A549 (cell line): Measurements from ENCODE around the gene KRTAP12-4. TPM values are rescaled to one million over a fixed set of nuclear protein-coding genes. Genes with fewer than 3 reads are reported as not detected.

ENCODE experiments used
- ATAC-seq, 2 experiments: fragments of 200-7000 bp in 1 of 2; fragments of >200 bp in 1 of 2; cut with Nextera tagmentation in 1 of 2; cut with Tn5 transposase in 1 of 2; 3 replicates each; pipeline versions ENCODE4 v1.8.0 to v1.9.1; 2018 to 2020; ENCODE audit warnings: mild to moderate bottlenecking in 1 of 2, moderate library complexity in 1 of 2
- CTCF ChIA-PET: fragments of 300-600 bp; sonication (Branson Sonifier 250); formaldehyde crosslinking; extraction: SDS; loops from one replicate; lab custom pipeline; 2021; ENCODE audit warnings: antibody characterized with exemption, inconsistent platforms; lab: Yijun Ruan, JAX
- POLR2A ChIA-PET: fragments of 350-600 bp; formaldehyde crosslinking; extraction: SDS; loops from one replicate; lab custom pipeline; 2021; ENCODE audit warnings: antibody characterized with exemption, inconsistent platforms; lab: Yijun Ruan, JAX
- DNase-seq, 2 experiments: peaks; one replicate each; pipeline versions ENCODE4 v3.0.0 to v3.0.0-alpha.2; 2011 to 2016; ENCODE audit warnings: low read depth in 1 of 2, low spot score in 1 of 2
- FAIRE-seq: peaks from 2 replicates; lab custom pipeline; 2011; peaks lifted over from hg19 to GRCh38; lab: Jason Lieb, UNC
- H3K27ac ChIP-seq, 2 experiments: fragments of >200 bp; sonication (Bioruptor Twin); formaldehyde crosslinking; 3 replicates each; pipeline ENCODE4 v1.5.1; 2016 to 2017
- H3K4me1 ChIP-seq: fragments of >200 bp; sonication (Bioruptor Twin); formaldehyde crosslinking; 3 replicates; pipeline ENCODE4 v1.6.1; 2016
- H3K4me2 ChIP-seq: fragments of >200 bp; sonication (Bioruptor Twin); formaldehyde crosslinking; 3 replicates; pipeline ENCODE4 v1.6.1; 2016
- H3K4me3 ChIP-seq: fragments of >200 bp; sonication (Bioruptor Twin); formaldehyde crosslinking; 3 replicates; pipeline ENCODE4 v1.5.1; 2016
- H3K9me3 ChIP-seq: fragments of >200 bp; sonication (Bioruptor Twin); formaldehyde crosslinking; 3 replicates; pipeline ENCODE4 v1.6.1; 2016
- CBX2 ChIP-seq: fragments of 200-600 bp; sonication (generic); IDR thresholded peaks from 2 replicates; pipeline ENCODE4 v1.6.1; 2016; ENCODE audit warnings: low read depth, mild to moderate bottlenecking, borderline replicate concordance
- CBX8 ChIP-seq: fragments of 200-600 bp; sonication (generic); IDR thresholded peaks from 2 replicates; pipeline ENCODE4 v1.6.1; 2016
- EHMT2 ChIP-seq: fragments of 200-600 bp; sonication (generic); IDR thresholded peaks from 2 replicates; pipeline ENCODE4 v1.6.1; 2016; ENCODE audit warnings: antibody characterized with exemption, low read depth, mild to moderate bottlenecking, moderate library complexity
- ESRRA ChIP-seq: fragments of 150-350 bp; IDR thresholded peaks from 2 replicates; pipeline ENCODE4 v1.6.1; 2014; ENCODE audit warnings: mild to moderate bottlenecking, low read length, borderline replicate concordance
- FOSB ChIP-seq: fragments of 250-450 bp; sonication (Bioruptor Pico); IDR thresholded peaks from 2 replicates; pipeline ENCODE4 v1.5.0; 2020; ENCODE audit warnings: mild to moderate bottlenecking, moderate library complexity
- GATA3 ChIP-seq: IDR thresholded peaks from 2 replicates; pipeline ENCODE4 v1.6.1; 2012; ENCODE audit warnings: borderline replicate concordance
- HEYL ChIP-seq: fragments of 250-450 bp; sonication (Bioruptor Pico); IDR thresholded peaks from 2 replicates; pipeline ENCODE4 v1.8.0; 2021; ENCODE audit warnings: mild to moderate bottlenecking, moderate library complexity
- HOXB13 ChIP-seq: fragments of 250-450 bp; sonication (Bioruptor Pico); IDR thresholded peaks from 2 replicates; pipeline ENCODE4 v1.5.0; 2020; ENCODE audit warnings: low read depth, mild to moderate bottlenecking, moderate library complexity
- JUN ChIP-seq, 2 experiments: fragments of >200 bp; sonication (Bioruptor Twin); formaldehyde crosslinking; IDR thresholded peaks; 2 replicates in 1 of 2; 3 replicates in 1 of 2; pipeline ENCODE4 v1.6.1; 2016 to 2017
- KDM1A ChIP-seq: fragments of 200-600 bp; sonication (generic); IDR thresholded peaks from 2 replicates; pipeline ENCODE4 v1.6.1; 2016; ENCODE audit warnings: low read depth, mild to moderate bottlenecking
- MYC ChIP-seq: IDR thresholded peaks from 2 replicates; pipeline ENCODE4 v1.6.1; 2012; ENCODE audit warnings: mild to moderate bottlenecking, inconsistent platforms, low read length, improper control_type of control experiment, borderline replicate concordance
- NR3C1 ChIP-seq: fragments of >200 bp; sonication (Bioruptor Twin); formaldehyde crosslinking; IDR thresholded peaks from 3 replicates; pipeline ENCODE4 v1.6.1; 2017
- RAD21 ChIP-seq, 2 experiments: fragments of >200 bp in 1 of 2; sonication (Bioruptor Twin) in 1 of 2; formaldehyde crosslinking in 1 of 2; IDR thresholded peaks in 1 of 2; conservative IDR thresholded peaks in 1 of 2; 2 replicates in 1 of 2; 3 replicates in 1 of 2; pipeline ENCODE4 v1.6.1; 2012 to 2018; ENCODE audit warnings: inconsistent platforms in 1 of 2
- RARB ChIP-seq: fragments of 250-450 bp; sonication (Bioruptor Pico); IDR thresholded peaks from 2 replicates; pipeline ENCODE4 v1.8.0; 2021; ENCODE audit warnings: mild to moderate bottlenecking, moderate library complexity
- TFCP2L1 ChIP-seq: fragments of 250-450 bp; sonication (Bioruptor Pico); IDR thresholded peaks from 2 replicates; pipeline ENCODE4 v1.5.0; 2021; ENCODE audit warnings: mild to moderate bottlenecking
- TP53 ChIP-seq: fragments of 250-450 bp; sonication (Bioruptor Pico); IDR thresholded peaks from 2 replicates; pipeline ENCODE4 v1.5.0; 2021; ENCODE audit warnings: mild to moderate bottlenecking, moderate library complexity
- ZNF302 ChIP-seq: fragments of 250-450 bp; sonication (Bioruptor Pico); IDR thresholded peaks from 2 replicates; pipeline ENCODE4 v1.9.0; 2021; ENCODE audit warnings: inconsistent platforms, mild to moderate bottlenecking, moderate library complexity
- WGBS: methylation state at CpG from one replicate; pipeline ENCODE4 v1.1.6; 2017; ENCODE audit errors: missing lambda C conversion rate; 5-methylcytosine and 5-hydroxymethylcytosine counted together
- polyA plus RNA-seq, 4 experiments: library from polyadenylated mRNA; depleted of rRNA in 3 of 4; stranded (reverse); fragments of >200 nt; fragmentation: RNase III in 1 of 4; extraction: RNeasy Plus Mini Kit Qiagen cat#74134 plus additional on column Dnase treatment in 1 of 4; gene quantifications; 2 replicates in 3 of 4; 3 replicates in 1 of 4; pipeline ENCODE4 v1.2.3, GENCODE V29; 2011 to 2017
- TF ChIP-seq, protein P1 (sequence below): fragments of 150-350 bp; IDR thresholded peaks from 2 replicates; pipeline ENCODE4 v1.6.1; 2014; ENCODE audit warnings: low read depth, mild to moderate bottlenecking, low read length
- TF ChIP-seq, protein P2 (sequence below): fragments of 250-450 bp; sonication (Bioruptor Pico); IDR thresholded peaks from 2 replicates; pipeline ENCODE4 v1.5.0; 2020; ENCODE audit warnings: low read depth, mild to moderate bottlenecking, moderate library complexity
- TF ChIP-seq, protein P3 (sequence below): IDR thresholded peaks from 2 replicates; pipeline ENCODE4 v1.6.1; 2012
- TF ChIP-seq, protein P4 (sequence below): fragments of >200 bp; sonication (Bioruptor Twin); formaldehyde crosslinking; IDR thresholded peaks from 2 replicates; pipeline ENCODE4 v1.6.1; 2016
- TF ChIP-seq, protein P5 (sequence below): fragments of 200-600 bp; sonication (generic); IDR thresholded peaks from 2 replicates; pipeline ENCODE4 v1.6.1; 2016; ENCODE audit warnings: antibody characterized with exemption, mild to moderate bottlenecking, moderate library complexity

The KRTAP12-4 gene
- polyA plus RNA-seq, 2 of the 4 experiments (the other 2 are of a cell fraction) = not detected

DNA sequence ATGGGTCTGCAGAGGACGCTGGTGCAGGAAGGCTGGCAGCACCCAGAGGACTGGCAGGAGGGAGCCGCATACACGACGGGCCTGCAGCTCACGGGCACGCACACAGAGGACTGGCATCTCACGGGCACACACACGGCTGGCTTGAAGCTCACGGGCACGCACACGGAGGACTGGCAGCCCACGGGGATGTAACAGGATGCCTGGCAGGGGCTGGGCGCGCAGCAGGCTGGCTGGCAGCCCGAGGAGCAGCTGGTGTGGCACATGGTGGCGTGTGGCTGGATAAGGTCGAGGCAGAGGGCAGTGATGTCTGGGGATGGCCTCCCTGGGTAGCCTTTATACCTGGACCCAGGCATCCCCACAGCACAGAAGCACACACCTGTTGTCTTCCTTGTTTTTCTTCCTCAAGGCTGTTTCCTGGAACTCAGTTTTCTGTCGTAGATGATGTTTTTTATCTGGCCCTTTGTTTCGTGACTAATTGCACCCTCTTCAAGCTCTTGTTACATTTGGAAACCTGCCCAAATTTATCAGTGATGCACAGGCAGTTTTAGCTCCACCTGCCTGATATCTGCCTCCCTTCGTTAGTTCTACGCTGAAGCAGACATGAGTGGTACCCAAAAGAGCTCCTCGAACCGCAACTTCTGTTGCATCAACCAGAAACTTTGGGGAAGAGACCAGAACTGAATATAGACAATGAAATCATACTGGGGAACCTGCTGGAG is 27.6 kb upstream of the KRTAP12-4 start, which contains the start of gene KRTAP12-1:
Gene KRTAP12-1 (minus strand): TSS at position 303 of the 719 bp plus-strand sequence. CDS start 40 bp downstream, at position 263.
- Histone ChIP-seq H3K4me1 (no peaks in the 10 kb centered on the region), H3K4me3 (no peak within 1 kb of the TSS), H3K9me3 (no peaks in the 10 kb centered on the region), H3K4me2 (no peak within 1 kb of the TSS), H3K27ac (no peak within 1 kb of the TSS)
- TF ChIP-seq JUN (IDR thresholded peaks at IDR 0.05) = no peak
- TF ChIP-seq ESRRA = no peak
- TF ChIP-seq NR3C1 = no peak
- TF ChIP-seq, protein P1, sequence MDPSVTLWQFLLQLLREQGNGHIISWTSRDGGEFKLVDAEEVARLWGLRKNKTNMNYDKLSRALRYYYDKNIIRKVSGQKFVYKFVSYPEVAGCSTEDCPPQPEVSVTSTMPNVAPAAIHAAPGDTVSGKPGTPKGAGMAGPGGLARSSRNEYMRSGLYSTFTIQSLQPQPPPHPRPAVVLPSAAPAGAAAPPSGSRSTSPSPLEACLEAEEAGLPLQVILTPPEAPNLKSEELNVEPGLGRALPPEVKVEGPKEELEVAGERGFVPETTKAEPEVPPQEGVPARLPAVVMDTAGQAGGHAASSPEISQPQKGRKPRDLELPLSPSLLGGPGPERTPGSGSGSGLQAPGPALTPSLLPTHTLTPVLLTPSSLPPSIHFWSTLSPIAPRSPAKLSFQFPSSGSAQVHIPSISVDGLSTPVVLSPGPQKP = no peak
- TF ChIP-seq CBX8 = no peak
- TF ChIP-seq EHMT2 = no peak
- TF ChIP-seq HOXB13 (CRISPR knock-in tag) = no peak
- TF ChIP-seq FOSB (CRISPR knock-in tag) = no peak
- TF ChIP-seq RARB (CRISPR knock-in tag) = no peak
- no peak for TF ChIP-seq KDM1A
- TF ChIP-seq, protein P2, sequence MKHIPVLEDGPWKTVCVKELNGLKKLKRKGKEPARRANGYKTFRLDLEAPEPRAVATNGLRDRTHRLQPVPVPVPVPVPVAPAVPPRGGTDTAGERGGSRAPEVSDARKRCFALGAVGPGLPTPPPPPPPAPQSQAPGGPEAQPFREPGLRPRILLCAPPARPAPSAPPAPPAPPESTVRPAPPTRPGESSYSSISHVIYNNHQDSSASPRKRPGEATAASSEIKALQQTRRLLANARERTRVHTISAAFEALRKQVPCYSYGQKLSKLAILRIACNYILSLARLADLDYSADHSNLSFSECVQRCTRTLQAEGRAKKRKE (CRISPR knock-in tag) = no peak
- no peak for TF ChIP-seq HEYL
- TF ChIP-seq, protein P3, sequence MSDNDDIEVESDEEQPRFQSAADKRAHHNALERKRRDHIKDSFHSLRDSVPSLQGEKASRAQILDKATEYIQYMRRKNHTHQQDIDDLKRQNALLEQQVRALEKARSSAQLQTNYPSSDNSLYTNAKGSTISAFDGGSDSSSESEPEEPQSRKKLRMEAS = no peak
- TF ChIP-seq TFCP2L1 (CRISPR knock-in tag) = no peak
- no peak for TF ChIP-seq TP53 (CRISPR knock-in tag)
- no peak for TF ChIP-seq ZNF302
- TF ChIP-seq CBX2 = no peak
- TF ChIP-seq MYC = no peak
- DNase-seq (no peak), FAIRE-seq (no peak), ATAC-seq (no peak)
- 39% methylated on average over 8 of the region's 23 CpGs for WGBS
- CTCF ChIA-PET = interaction anchor here (1.5 kb wide), 1 partner anchor 60 kb away, joined by 3 read pairs; no protein-coding TSS in a partner anchor
- POLR2A ChIA-PET = no interaction called here

DNA sequence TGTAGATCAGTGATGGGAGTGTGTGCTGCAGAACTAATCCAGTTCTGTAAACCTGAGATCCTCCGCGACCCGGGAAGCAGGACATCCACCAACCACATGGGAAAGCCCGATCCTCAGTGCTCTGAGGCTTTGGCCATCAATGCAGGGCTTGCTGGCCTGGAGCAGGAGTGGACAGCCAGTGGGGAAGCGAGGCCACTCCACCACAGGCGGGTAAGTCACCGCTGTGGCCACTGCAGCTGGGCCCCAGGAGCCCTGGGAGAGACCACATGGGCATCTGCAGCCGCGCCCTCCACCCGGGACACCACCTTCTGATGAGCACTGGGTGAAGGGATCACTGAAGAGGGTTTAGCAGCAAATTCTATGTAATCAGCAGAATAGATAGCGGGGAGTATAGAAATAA is 26.7 kb upstream of the KRTAP12-4 start:
- H3K27ac ChIP-seq = no peak overlapping the region
- TF ChIP-seq, protein P4, sequence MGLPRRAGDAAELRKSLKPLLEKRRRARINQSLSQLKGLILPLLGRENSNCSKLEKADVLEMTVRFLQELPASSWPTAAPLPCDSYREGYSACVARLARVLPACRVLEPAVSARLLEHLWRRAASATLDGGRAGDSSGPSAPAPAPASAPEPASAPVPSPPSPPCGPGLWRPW = no peak
- no peak for TF ChIP-seq GATA3
- TF ChIP-seq, protein P5, sequence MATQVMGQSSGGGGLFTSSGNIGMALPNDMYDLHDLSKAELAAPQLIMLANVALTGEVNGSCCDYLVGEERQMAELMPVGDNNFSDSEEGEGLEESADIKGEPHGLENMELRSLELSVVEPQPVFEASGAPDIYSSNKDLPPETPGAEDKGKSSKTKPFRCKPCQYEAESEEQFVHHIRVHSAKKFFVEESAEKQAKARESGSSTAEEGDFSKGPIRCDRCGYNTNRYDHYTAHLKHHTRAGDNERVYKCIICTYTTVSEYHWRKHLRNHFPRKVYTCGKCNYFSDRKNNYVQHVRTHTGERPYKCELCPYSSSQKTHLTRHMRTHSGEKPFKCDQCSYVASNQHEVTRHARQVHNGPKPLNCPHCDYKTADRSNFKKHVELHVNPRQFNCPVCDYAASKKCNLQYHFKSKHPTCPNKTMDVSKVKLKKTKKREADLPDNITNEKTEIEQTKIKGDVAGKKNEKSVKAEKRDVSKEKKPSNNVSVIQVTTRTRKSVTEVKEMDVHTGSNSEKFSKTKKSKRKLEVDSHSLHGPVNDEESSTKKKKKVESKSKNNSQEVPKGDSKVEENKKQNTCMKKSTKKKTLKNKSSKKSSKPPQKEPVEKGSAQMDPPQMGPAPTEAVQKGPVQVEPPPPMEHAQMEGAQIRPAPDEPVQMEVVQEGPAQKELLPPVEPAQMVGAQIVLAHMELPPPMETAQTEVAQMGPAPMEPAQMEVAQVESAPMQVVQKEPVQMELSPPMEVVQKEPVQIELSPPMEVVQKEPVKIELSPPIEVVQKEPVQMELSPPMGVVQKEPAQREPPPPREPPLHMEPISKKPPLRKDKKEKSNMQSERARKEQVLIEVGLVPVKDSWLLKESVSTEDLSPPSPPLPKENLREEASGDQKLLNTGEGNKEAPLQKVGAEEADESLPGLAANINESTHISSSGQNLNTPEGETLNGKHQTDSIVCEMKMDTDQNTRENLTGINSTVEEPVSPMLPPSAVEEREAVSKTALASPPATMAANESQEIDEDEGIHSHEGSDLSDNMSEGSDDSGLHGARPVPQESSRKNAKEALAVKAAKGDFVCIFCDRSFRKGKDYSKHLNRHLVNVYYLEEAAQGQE = no peak
- TF ChIP-seq FOSB (CRISPR knock-in tag) = no peak
- no peak for TF ChIP-seq RAD21 (conservative IDR thresholded peaks at IDR 0.05 in 1 of 2, IDR thresholded peaks at IDR 0.05 in 1 of 2)
- TF ChIP-seq, all 56 proteins: peak for 0
- DNase-seq (no peak), ATAC-seq (no peak), FAIRE-seq (no peak)
- ChIA-PET POLR2A (no interaction called here), CTCF (interaction anchor here (1.5 kb wide), 1 partner anchor 61 kb away, joined by 3 read pairs; no protein-coding TSS in a partner anchor)
- H3K9me3 ChIP-seq = no peaks in the 10 kb centered on the region
- 54% methylated on average over 6 of the region's 11 CpGs for WGBS
- H3K4me1 ChIP-seq = no peaks in the 10 kb centered on the region
- H3K4me2 ChIP-seq = no peak overlapping the region
- H3K4me3 ChIP-seq = no peak overlapping the region
